Stimulated activated naive CD8-positive, alpha-beta T cell treated with anti-CD3 and anti-CD28 coated beads, Interleukin-15, Interleukin-2, amounts not matched to agents 100 ng/mL and 50 ng/mL, for 24 hours (primary cell): ENCODE data around the gene PRKCB.

Experiments
- H3K27ac Mint-ChIP-seq: one replicate; pipeline ENCODE4 v1.8.0; 2021; ENCODE audit warnings: mild to moderate bottlenecking, mixed read lengths
- H3K27me3 Mint-ChIP-seq: one replicate; pipeline ENCODE4 v1.8.0; 2021; ENCODE audit warnings: mixed read lengths
- H3K36me3 Mint-ChIP-seq: one replicate; pipeline ENCODE4 v1.8.0; 2021; ENCODE audit warnings: low read depth, mixed read lengths
- H3K4me1 Mint-ChIP-seq: one replicate; pipeline ENCODE4 v1.8.0; 2021; ENCODE audit warnings: low read depth, mixed read lengths
- H3K4me3 Mint-ChIP-seq: one replicate; pipeline ENCODE4 v1.8.0; 2021; ENCODE audit warnings: mild to moderate bottlenecking, mixed read lengths
- H3K9me3 Mint-ChIP-seq: one replicate; pipeline ENCODE4 v1.8.0; 2021; ENCODE audit warnings: mixed read lengths

The PRKCB gene

GRCh38 chr16:23948949-23949411, 113.2 kb downstream of the PRKCB start:
- no peaks in the 10 kb centered on the region for H3K27me3 Mint-ChIP-seq
- no peaks in the 10 kb centered on the region for H3K9me3 Mint-ChIP-seq
- peaks cover 9% of the 10 kb centered on the region for H3K36me3 Mint-ChIP-seq
- H3K4me3 Mint-ChIP-seq: peak overlapping the region; percentile 47
- peaks cover 96% of the 10 kb centered on the region for H3K4me1 Mint-ChIP-seq
- H3K27ac Mint-ChIP-seq: peak overlapping the region; percentile 89

- H3K9me3 Mint-ChIP-seq: no peaks in the 10 kb centered on the region
- H3K27ac Mint-ChIP-seq: peak overlapping the region; percentile 89
- peaks cover 15% of the 10 kb centered on the region for H3K36me3 Mint-ChIP-seq
- no peaks in the 10 kb centered on the region for H3K27me3 Mint-ChIP-seq
- H3K4me3 Mint-ChIP-seq: peak overlapping the region; percentile 67
- peaks cover 96% of the 10 kb centered on the region for H3K4me1 Mint-ChIP-seq
Observed at GRCh38 chr16:23949630-23950290, 114.0 kb downstream of the PRKCB start.

GRCh38 chr16:23950291-23950894, 114.6 kb downstream of the PRKCB start:
- peaks cover 96% of the 10 kb centered on the region for H3K4me1 Mint-ChIP-seq
- H3K4me3 Mint-ChIP-seq: peak overlapping the region; percentile 67
- no peaks in the 10 kb centered on the region for H3K9me3 Mint-ChIP-seq
- H3K27me3 Mint-ChIP-seq: no peaks in the 10 kb centered on the region
- H3K27ac Mint-ChIP-seq: peak overlapping the region; percentile 89
- H3K36me3 Mint-ChIP-seq: peaks cover 15% of the 10 kb centered on the region

GRCh38 chr16:23950898-23951297, 115.1 kb downstream of the PRKCB start:
- Mint-ChIP-seq H3K36me3 (peaks cover 15% of the 10 kb centered on the region), H3K27me3 (no peaks in the 10 kb centered on the region), H3K9me3 (no peaks in the 10 kb centered on the region), H3K4me1 (peaks cover 96% of the 10 kb centered on the region), H3K27ac (peak overlapping the region; percentile 89), H3K4me3 (peak overlapping the region; percentile 67)

GRCh38 chr16:23952128-23952970, 116.6 kb downstream of the PRKCB start:
- Mint-ChIP-seq H3K27me3 (no peaks in the 10 kb centered on the region), H3K4me3 (peak overlapping the region; percentile 67), H3K27ac (peak overlapping the region; percentile 89)

GRCh38 chr16:23952971-23953300, 117.2 kb downstream of the PRKCB start:
- Mint-ChIP-seq H3K27ac (peak overlapping the region; percentile 89), H3K36me3 (peaks cover 15% of the 10 kb centered on the region), H3K4me3 (peak overlapping the region; percentile 67), H3K4me1 (peaks cover 96% of the 10 kb centered on the region), H3K9me3 (no peaks in the 10 kb centered on the region), H3K27me3 (no peaks in the 10 kb centered on the region)

More at GRCh38 chr16:23952128-23952970, 116.6 kb downstream of the PRKCB start:
- Mint-ChIP-seq H3K4me1 (peaks cover 96% of the 10 kb centered on the region), H3K9me3 (no peaks in the 10 kb centered on the region), H3K36me3 (peaks cover 15% of the 10 kb centered on the region)

- peak overlapping the region; percentile 89 for H3K27ac Mint-ChIP-seq
- H3K9me3 Mint-ChIP-seq: no peaks in the 10 kb centered on the region
- no peaks in the 10 kb centered on the region for H3K27me3 Mint-ChIP-seq
- H3K4me3 Mint-ChIP-seq: peak overlapping the region; percentile 49
- H3K36me3 Mint-ChIP-seq: peaks cover 15% of the 10 kb centered on the region
- peaks cover 94% of the 10 kb centered on the region for H3K4me1 Mint-ChIP-seq
Observed at GRCh38 chr16:23953476-23953875, 117.7 kb downstream of the PRKCB start.

- Mint-ChIP-seq H3K27me3 (no peaks in the 10 kb centered on the region), H3K9me3 (no peaks in the 10 kb centered on the region), H3K4me1 (peaks cover 94% of the 10 kb centered on the region), H3K4me3 (no peak overlapping the region), H3K36me3 (peaks cover 15% of the 10 kb centered on the region), H3K27ac (peak overlapping the region; percentile 69)
Observed at GRCh38 chr16:23955088-23955487, 119.3 kb downstream of the PRKCB start.

GRCh38 chr16:23957287-23957686, 121.5 kb downstream of the PRKCB start:
- Mint-ChIP-seq H3K4me1 (peaks cover 94% of the 10 kb centered on the region), H3K4me3 (no peak overlapping the region), H3K36me3 (peaks cover 15% of the 10 kb centered on the region), H3K27me3 (no peaks in the 10 kb centered on the region), H3K27ac (peak overlapping the region; percentile 74), H3K9me3 (no peaks in the 10 kb centered on the region)

GRCh38 chr16:23959072-23959751, 123.4 kb downstream of the PRKCB start:
- H3K36me3 Mint-ChIP-seq: peaks cover 17% of the 10 kb centered on the region
- H3K27ac Mint-ChIP-seq: peak overlapping the region; percentile 98
- H3K4me3 Mint-ChIP-seq: peak overlapping the region; percentile 79
- H3K4me1 Mint-ChIP-seq: peaks cover 93% of the 10 kb centered on the region
- no peaks in the 10 kb centered on the region for H3K27me3 Mint-ChIP-seq
- no peaks in the 10 kb centered on the region for H3K9me3 Mint-ChIP-seq

GRCh38 chr16:23959752-23960072, 123.9 kb downstream of the PRKCB start:
- Mint-ChIP-seq H3K9me3 (no peaks in the 10 kb centered on the region), H3K36me3 (peaks cover 17% of the 10 kb centered on the region), H3K4me1 (peaks cover 88% of the 10 kb centered on the region), H3K27me3 (no peaks in the 10 kb centered on the region), H3K4me3 (peak overlapping the region; percentile 79), H3K27ac (peak overlapping the region; percentile 98)

GRCh38 chr16:23960081-23960885, 124.5 kb downstream of the PRKCB start:
- no peaks in the 10 kb centered on the region for H3K27me3 Mint-ChIP-seq
- peaks cover 86% of the 10 kb centered on the region for H3K4me1 Mint-ChIP-seq
- H3K9me3 Mint-ChIP-seq: no peaks in the 10 kb centered on the region
- peak overlapping the region; percentile 98 for H3K27ac Mint-ChIP-seq
- H3K4me3 Mint-ChIP-seq: peak overlapping the region; percentile 79
- peaks cover 23% of the 10 kb centered on the region for H3K36me3 Mint-ChIP-seq

GRCh38 chr16:23962001-23962400, 126.2 kb downstream of the PRKCB start:
- no peaks in the 10 kb centered on the region for H3K9me3 Mint-ChIP-seq
- peak overlapping the region; percentile 98 for H3K27ac Mint-ChIP-seq
- H3K4me3 Mint-ChIP-seq: peak overlapping the region; percentile 52

GRCh38 chr16:23964136-23964535, 128.4 kb downstream of the PRKCB start:
- no peak overlapping the region for H3K27ac Mint-ChIP-seq
- peaks cover 43% of the 10 kb centered on the region for H3K36me3 Mint-ChIP-seq
- H3K4me1 Mint-ChIP-seq: peaks cover 87% of the 10 kb centered on the region
- no peaks in the 10 kb centered on the region for H3K9me3 Mint-ChIP-seq
- H3K27me3 Mint-ChIP-seq: no peaks in the 10 kb centered on the region
- H3K4me3 Mint-ChIP-seq: no peak overlapping the region

More at GRCh38 chr16:23962001-23962400, 126.2 kb downstream of the PRKCB start:
- H3K36me3 Mint-ChIP-seq: peaks cover 29% of the 10 kb centered on the region
- no peaks in the 10 kb centered on the region for H3K27me3 Mint-ChIP-seq
- peaks cover 84% of the 10 kb centered on the region for H3K4me1 Mint-ChIP-seq
